SK-N-SH treated with all-trans-retinoic acid at 6 μM for 48 hours (cell line): ENCODE measurements around the gene ZNF333.
"Not testable (repeated sequence)": the region's sequence is repeated elsewhere in the genome, so short reads cannot be mapped to it uniquely, and the experiment has no call there.

ENCODE experiments used
- BACH2 ChIP-seq: fragments of 250-450 bp; sonication (Bioruptor Pico); IDR thresholded peaks from 2 replicates; pipeline ENCODE4 v1.9.0; 2021; ENCODE audit warnings: mild to moderate bottlenecking, borderline replicate concordance
- CREB5 ChIP-seq: fragments of 250-450 bp; sonication (Bioruptor Pico); IDR thresholded peaks from 2 replicates; pipeline ENCODE4 v1.5.1; 2020; ENCODE audit warnings: low read depth, mild to moderate bottlenecking, moderate library complexity
- CSDC2 ChIP-seq: fragments of 250-450 bp; sonication (Bioruptor Pico); IDR thresholded peaks from 2 replicates; pipeline ENCODE4 v1.5.0; 2020; ENCODE audit warnings: mild to moderate bottlenecking, moderate library complexity
- POU6F1 ChIP-seq: fragments of 250-450 bp; sonication (Bioruptor Pico); IDR thresholded peaks from 2 replicates; pipeline ENCODE4 v1.8.0; 2021; ENCODE audit warnings: low read depth, mild to moderate bottlenecking, moderate library complexity, borderline replicate concordance
- TSHZ2 ChIP-seq: fragments of 250-450 bp; sonication (Bioruptor Pico); IDR thresholded peaks from 2 replicates; pipeline ENCODE4 v1.5.0; 2020; ENCODE audit warnings: mild to moderate bottlenecking, moderate library complexity
- ZFP3 ChIP-seq: fragments of 250-450 bp; sonication (Bioruptor Pico); IDR thresholded peaks from 2 replicates; pipeline ENCODE4 v1.5.0; 2020; ENCODE audit warnings: mild to moderate bottlenecking, moderate library complexity
- TF ChIP-seq, protein P1 (sequence below): fragments of 250-450 bp; sonication (Bioruptor Pico); IDR thresholded peaks from 2 replicates; pipeline ENCODE4 v1.8.0; 2020; ENCODE audit warnings: mild to moderate bottlenecking, moderate library complexity, borderline replicate concordance
- TF ChIP-seq, protein P2 (sequence below): fragments of 250-450 bp; sonication (Bioruptor Pico); IDR thresholded peaks from 2 replicates; pipeline ENCODE4 v1.5.1; 2021; ENCODE audit warnings: mild to moderate bottlenecking, moderate library complexity

DNA sequence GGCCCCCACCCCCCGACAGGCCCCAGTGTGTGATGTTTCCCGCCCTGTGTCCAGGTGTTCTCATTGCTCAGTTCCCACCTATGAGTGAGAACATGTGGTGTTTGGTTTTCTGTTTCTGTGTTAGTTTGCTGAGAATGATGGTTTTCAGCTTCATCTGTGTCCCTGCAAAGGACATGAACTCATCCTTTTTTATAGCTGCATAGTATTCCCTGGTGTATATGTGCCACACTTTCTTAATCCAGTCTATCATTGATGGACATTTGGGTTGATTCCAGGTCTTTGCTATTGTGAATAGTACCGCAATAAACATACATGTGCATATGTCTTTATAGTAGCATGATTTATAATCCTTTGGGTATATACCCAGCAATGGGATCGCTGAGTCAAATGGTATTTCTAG lies 87.8 kb downstream of the ZNF333 start:
- not testable (repeated sequence) for TF ChIP-seq BACH2; POU6F1; ZFP3; TSHZ2 (CRISPR knock-in tag); CSDC2 (CRISPR knock-in tag); CREB5
- TF ChIP-seq, protein P1, sequence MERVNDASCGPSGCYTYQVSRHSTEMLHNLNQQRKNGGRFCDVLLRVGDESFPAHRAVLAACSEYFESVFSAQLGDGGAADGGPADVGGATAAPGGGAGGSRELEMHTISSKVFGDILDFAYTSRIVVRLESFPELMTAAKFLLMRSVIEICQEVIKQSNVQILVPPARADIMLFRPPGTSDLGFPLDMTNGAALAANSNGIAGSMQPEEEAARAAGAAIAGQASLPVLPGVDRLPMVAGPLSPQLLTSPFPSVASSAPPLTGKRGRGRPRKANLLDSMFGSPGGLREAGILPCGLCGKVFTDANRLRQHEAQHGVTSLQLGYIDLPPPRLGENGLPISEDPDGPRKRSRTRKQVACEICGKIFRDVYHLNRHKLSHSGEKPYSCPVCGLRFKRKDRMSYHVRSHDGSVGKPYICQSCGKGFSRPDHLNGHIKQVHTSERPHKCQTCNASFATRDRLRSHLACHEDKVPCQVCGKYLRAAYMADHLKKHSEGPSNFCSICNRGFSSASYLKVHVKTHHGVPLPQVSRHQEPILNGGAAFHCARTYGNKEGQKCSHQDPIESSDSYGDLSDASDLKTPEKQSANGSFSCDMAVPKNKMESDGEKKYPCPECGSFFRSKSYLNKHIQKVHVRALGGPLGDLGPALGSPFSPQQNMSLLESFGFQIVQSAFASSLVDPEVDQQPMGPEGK (CRISPR knock-in tag): not testable (repeated sequence)
- TF ChIP-seq, protein P2, sequence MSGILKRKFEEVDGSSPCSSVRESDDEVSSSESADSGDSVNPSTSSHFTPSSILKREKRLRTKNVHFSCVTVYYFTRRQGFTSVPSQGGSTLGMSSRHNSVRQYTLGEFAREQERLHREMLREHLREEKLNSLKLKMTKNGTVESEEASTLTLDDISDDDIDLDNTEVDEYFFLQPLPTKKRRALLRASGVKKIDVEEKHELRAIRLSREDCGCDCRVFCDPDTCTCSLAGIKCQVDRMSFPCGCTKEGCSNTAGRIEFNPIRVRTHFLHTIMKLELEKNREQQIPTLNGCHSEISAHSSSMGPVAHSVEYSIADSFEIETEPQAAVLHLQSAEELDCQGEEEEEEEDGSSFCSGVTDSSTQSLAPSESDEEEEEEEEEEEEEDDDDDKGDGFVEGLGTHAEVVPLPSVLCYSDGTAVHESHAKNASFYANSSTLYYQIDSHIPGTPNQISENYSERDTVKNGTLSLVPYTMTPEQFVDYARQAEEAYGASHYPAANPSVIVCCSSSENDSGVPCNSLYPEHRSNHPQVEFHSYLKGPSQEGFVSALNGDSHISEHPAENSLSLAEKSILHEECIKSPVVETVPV (CRISPR knock-in tag): not testable (repeated sequence)
